ENCODE measurements around the gene VANGL1.
"Not testable (repeated sequence)": the region's sequence is repeated elsewhere in the genome, so short reads cannot be mapped to it uniquely, and the experiment has no call there.

VANGL1 gene

GRCh38 chr1:115641762-115642167 is at the start of gene VANGL1:
Gene VANGL1, plus strand, starts transcription at chr1:115641970. Its CDS starts 9,444 bp downstream, at chr1:115651414.
- FAIRE-seq = no peak

GRCh38 chr1:115592264-115592663 is 49.5 kb upstream of the VANGL1 start:
- FAIRE-seq = no peak

GRCh38 chr1:115593365-115594259 is 48.2 kb upstream of the VANGL1 start:
- no peak for FAIRE-seq

- no peak for FAIRE-seq
Measured at GRCh38 chr1:115594600-115594999, 47.2 kb upstream of the VANGL1 start.

- FAIRE-seq = no peak
Measured at GRCh38 chr1:115595279-115596079, 46.3 kb upstream of the VANGL1 start.

- no peak for FAIRE-seq
Measured at GRCh38 chr1:115596080-115596780, 45.5 kb upstream of the VANGL1 start.

GRCh38 chr1:115604508-115604907 is 37.3 kb upstream of the VANGL1 start:
- FAIRE-seq = no peak

GRCh38 chr1:115606305-115606704 is 35.5 kb upstream of the VANGL1 start:
- no peak for FAIRE-seq

GRCh38 chr1:115609021-115609420 is 32.7 kb upstream of the VANGL1 start:
- no peak for FAIRE-seq

- FAIRE-seq = no peak
Measured at GRCh38 chr1:115613767-115614166, 28.0 kb upstream of the VANGL1 start.

- FAIRE-seq = no peak
Measured at GRCh38 chr1:115620453-115620852, 21.3 kb upstream of the VANGL1 start.

GRCh38 chr1:115620950-115621349 is 20.8 kb upstream of the VANGL1 start:
- FAIRE-seq = no peak

GRCh38 chr1:115624859-115625258 is 16.9 kb upstream of the VANGL1 start:
- no peak for FAIRE-seq

GRCh38 chr1:115630342-115630741 is 11.4 kb upstream of the VANGL1 start:
- FAIRE-seq = no peak

- FAIRE-seq = no peak
Measured at GRCh38 chr1:115632251-115633026, 9.3 kb upstream of the VANGL1 start.

- not testable (repeated sequence) for FAIRE-seq
Measured at GRCh38 chr1:115633606-115634005, 8.2 kb upstream of the VANGL1 start.

GRCh38 chr1:115637247-115637646 is 4.5 kb upstream of the VANGL1 start:
- FAIRE-seq = not testable (repeated sequence)

GRCh38 chr1:115640384-115640783 is 1.4 kb upstream of the VANGL1 start:
- FAIRE-seq = no peak

GRCh38 chr1:115642168-115643072 is 650 bp downstream of the VANGL1 start:
- no peak for FAIRE-seq

- no peak for FAIRE-seq
Measured at GRCh38 chr1:115643225-115643624, 1.5 kb downstream of the VANGL1 start.

GRCh38 chr1:115643666-115644065 is 1.9 kb downstream of the VANGL1 start:
- no peak for FAIRE-seq

Data from islet of Langerhans (tissue), 1 donor.